ENCODE data around the gene ABI3. TPM values are rescaled to one million over a fixed set of nuclear protein-coding genes. Genes with fewer than 3 reads are reported as not detected.

The ABI3 gene, protein sequence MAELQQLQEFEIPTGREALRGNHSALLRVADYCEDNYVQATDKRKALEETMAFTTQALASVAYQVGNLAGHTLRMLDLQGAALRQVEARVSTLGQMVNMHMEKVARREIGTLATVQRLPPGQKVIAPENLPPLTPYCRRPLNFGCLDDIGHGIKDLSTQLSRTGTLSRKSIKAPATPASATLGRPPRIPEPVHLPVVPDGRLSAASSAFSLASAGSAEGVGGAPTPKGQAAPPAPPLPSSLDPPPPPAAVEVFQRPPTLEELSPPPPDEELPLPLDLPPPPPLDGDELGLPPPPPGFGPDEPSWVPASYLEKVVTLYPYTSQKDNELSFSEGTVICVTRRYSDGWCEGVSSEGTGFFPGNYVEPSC
- polyA plus RNA-seq = not detected in 2 replicates

GRCh38 chr17:49210158-49211029, at the start of gene ABI3, which contains the start of gene GNGT2:
Gene ABI3, plus strand, starts transcription at chr17:49210707. Its CDS starts 18 bp downstream, at chr17:49210725.
Gene GNGT2, minus strand, starts transcription at chr17:49210574. Its CDS starts 3,152 bp downstream, at chr17:49207422.

DNA sequence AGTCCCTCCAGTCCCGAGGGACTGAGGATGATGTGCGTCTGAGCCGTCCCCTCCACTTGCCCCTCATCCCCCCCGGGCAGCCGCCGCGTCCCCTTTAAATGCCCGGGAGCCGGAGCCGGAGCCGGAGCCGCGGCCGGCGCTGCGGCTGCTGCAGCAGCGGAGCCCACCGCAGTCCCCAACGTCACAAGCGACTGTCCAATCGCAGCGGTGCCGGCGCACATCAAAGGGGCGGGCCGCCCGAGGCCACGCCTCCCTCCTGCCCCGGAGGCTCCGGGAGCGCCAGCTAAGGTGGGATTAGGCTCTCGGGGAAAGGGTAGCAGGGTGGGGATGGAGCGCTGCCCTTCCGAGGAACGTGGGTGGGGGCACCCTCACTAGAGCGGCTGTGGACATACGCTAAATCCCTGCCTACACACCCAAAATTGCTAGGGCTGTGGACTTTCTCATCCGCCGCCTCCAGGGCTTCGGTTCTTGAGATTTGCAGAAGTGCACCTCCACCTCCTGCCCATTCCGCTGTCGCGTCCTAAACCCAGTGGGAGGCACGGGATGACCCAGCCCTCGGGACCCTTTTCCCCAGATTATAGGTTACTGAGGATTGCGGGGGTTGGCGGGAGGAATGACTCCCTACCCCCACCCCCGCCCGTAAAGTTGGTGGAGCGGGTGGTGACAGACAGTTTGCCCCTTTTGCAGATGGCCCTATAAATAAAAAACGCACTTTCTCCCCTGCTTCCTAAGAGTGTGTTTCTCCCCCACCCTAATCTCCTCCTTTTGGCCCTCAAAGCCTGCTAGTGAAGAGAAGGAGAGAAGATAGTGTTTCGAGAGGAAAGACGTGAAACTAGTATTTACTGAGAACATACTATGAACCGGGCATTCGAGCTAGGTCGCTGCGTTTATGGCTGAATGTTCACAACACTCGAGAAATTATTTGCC, 20.4 kb downstream of the ABI3 start, which contains the start of gene PHOSPHO1:
Gene PHOSPHO1 (minus strand): TSS at position 152 of the 927 bp plus-strand sequence. CDS start 4,096 bp downstream, outside the sequence.

Other genes starting within 250 kb of the ABI3 start
- gene GIP, start 242.1 kb upstream of the ABI3 start, polyA plus RNA-seq = not detected in 2 replicates
- gene IGF2BP1, start 213.3 kb upstream of the ABI3 start, polyA plus RNA-seq = not detected in 2 replicates
- not detected in 2 replicates for gene B4GALNT2, start 77.9 kb upstream of the ABI3 start, polyA plus RNA-seq
- not detected in 2 replicates for gene GNGT2, start 133 bp upstream of the ABI3 start, polyA plus RNA-seq
- 0.27 TPM in 1 of 2 replicates, not detected in the other for gene PHOSPHO1, start 20.1 kb downstream of the ABI3 start, polyA plus RNA-seq
- gene ZNF652, start 151.5 kb downstream of the ABI3 start, polyA plus RNA-seq = 15.8 and 30.9 TPM in 2 replicates
- gene PHB1, start 204.2 kb downstream of the ABI3 start, polyA plus RNA-seq = 30.5 and 69.4 TPM in 2 replicates